Measurements from ENCODE around the gene TTC7B.

TTC7B gene

GRCh38 chr14:90733139-90733808 is 83.0 kb downstream of the TTC7B start:
- TF ChIP-seq, protein P1, sequence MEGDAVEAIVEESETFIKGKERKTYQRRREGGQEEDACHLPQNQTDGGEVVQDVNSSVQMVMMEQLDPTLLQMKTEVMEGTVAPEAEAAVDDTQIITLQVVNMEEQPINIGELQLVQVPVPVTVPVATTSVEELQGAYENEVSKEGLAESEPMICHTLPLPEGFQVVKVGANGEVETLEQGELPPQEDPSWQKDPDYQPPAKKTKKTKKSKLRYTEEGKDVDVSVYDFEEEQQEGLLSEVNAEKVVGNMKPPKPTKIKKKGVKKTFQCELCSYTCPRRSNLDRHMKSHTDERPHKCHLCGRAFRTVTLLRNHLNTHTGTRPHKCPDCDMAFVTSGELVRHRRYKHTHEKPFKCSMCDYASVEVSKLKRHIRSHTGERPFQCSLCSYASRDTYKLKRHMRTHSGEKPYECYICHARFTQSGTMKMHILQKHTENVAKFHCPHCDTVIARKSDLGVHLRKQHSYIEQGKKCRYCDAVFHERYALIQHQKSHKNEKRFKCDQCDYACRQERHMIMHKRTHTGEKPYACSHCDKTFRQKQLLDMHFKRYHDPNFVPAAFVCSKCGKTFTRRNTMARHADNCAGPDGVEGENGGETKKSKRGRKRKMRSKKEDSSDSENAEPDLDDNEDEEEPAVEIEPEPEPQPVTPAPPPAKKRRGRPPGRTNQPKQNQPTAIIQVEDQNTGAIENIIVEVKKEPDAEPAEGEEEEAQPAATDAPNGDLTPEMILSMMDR (IDR thresholded peaks at IDR 0.05; ENCODE audit: poor library complexity, severe bottlenecking): no peak
- Histone ChIP-seq H3K36me3 (ENCODE audit: low read depth) (no peaks in the 10 kb centered on the region; the same call in 1 of the 2 replicates), H3K9me3 (ENCODE audit: severe bottlenecking) (no peaks in the 10 kb centered on the region), H3K27me3 (ENCODE audit: insufficient read depth, poor library complexity, severe bottlenecking) (no peaks in the 10 kb centered on the region), H3K4me3 (ENCODE audit: severe bottlenecking) (no peak overlapping the region), H3K27ac (ENCODE audit: poor library complexity, severe bottlenecking) (no peak overlapping the region), H3K4me1 (ENCODE audit: insufficient read depth, poor library complexity, severe bottlenecking) (no peaks in the 10 kb centered on the region)
- DNase-seq (ENCODE audit: low spot score): no peak
- no peak for ATAC-seq (ENCODE audit: low read depth)

- Histone ChIP-seq H3K4me3 (ENCODE audit: severe bottlenecking) (no peak overlapping the region), H3K27ac (ENCODE audit: poor library complexity, severe bottlenecking) (no peak overlapping the region), H3K36me3 (ENCODE audit: low read depth) (no peaks in the 10 kb centered on the region; the same call in 1 of the 2 replicates), H3K27me3 (ENCODE audit: insufficient read depth, poor library complexity, severe bottlenecking) (no peaks in the 10 kb centered on the region), H3K4me1 (ENCODE audit: insufficient read depth, poor library complexity, severe bottlenecking) (no peaks in the 10 kb centered on the region), H3K9me3 (ENCODE audit: severe bottlenecking) (no peaks in the 10 kb centered on the region)
- ATAC-seq (ENCODE audit: low read depth): no peak
- TF ChIP-seq, protein P1 (IDR thresholded peaks at IDR 0.05; ENCODE audit: poor library complexity, severe bottlenecking): no peak
- no peak for DNase-seq (ENCODE audit: low spot score)
Observed at GRCh38 chr14:90732718-90733117, 83.5 kb downstream of the TTC7B start.

DNA sequence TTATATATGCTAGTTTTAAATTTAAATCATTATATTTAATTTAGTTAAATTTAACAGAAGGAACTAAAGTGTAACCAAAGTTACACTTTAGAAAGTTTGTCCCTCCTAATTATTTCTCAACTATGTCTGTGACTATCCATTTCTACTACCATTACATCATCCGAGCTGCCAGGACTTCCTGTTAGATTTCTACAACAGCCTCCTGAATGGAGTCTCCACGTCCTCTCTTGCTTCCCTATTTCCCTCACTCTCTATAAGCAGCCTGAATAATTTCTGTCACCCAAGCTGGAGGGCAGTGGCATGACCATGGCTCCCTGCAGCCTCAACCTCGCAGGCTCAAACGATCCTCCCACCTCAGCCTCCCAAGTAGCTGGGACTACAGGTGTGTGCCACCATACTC is 84.1 kb downstream of the TTC7B start:
- Histone ChIP-seq H3K27me3 (ENCODE audit: insufficient read depth, poor library complexity, severe bottlenecking) (no peaks in the 10 kb centered on the region), H3K9me3 (ENCODE audit: severe bottlenecking) (no peaks in the 10 kb centered on the region), H3K4me3 (ENCODE audit: severe bottlenecking) (no peak overlapping the region), H3K36me3 (ENCODE audit: low read depth) (no peaks in the 10 kb centered on the region; the same call in 1 of the 2 replicates), H3K27ac (ENCODE audit: poor library complexity, severe bottlenecking) (no peak overlapping the region), H3K4me1 (ENCODE audit: insufficient read depth, poor library complexity, severe bottlenecking) (no peaks in the 10 kb centered on the region)
- TF ChIP-seq, protein P1 (IDR thresholded peaks at IDR 0.05; ENCODE audit: poor library complexity, severe bottlenecking): no peak
- DNase-seq (ENCODE audit: low spot score): no peak
- no peak for ATAC-seq (ENCODE audit: low read depth)

GRCh38 chr14:90731487-90731886 is 84.7 kb downstream of the TTC7B start:
- H3K4me3 ChIP-seq (ENCODE audit: severe bottlenecking): no peak overlapping the region
- H3K27me3 ChIP-seq (ENCODE audit: insufficient read depth, poor library complexity, severe bottlenecking): no peaks in the 10 kb centered on the region
- ATAC-seq (ENCODE audit: low read depth): no peak
- no peak for DNase-seq (ENCODE audit: low spot score)
- H3K27ac ChIP-seq (ENCODE audit: poor library complexity, severe bottlenecking): no peak overlapping the region
- no peaks in the 10 kb centered on the region; the same call in 1 of the 2 replicates for H3K36me3 ChIP-seq (ENCODE audit: low read depth)
- TF ChIP-seq, protein P1 (IDR thresholded peaks at IDR 0.05; ENCODE audit: poor library complexity, severe bottlenecking): no peak
- H3K9me3 ChIP-seq (ENCODE audit: severe bottlenecking): no peaks in the 10 kb centered on the region
- no peaks in the 10 kb centered on the region for H3K4me1 ChIP-seq (ENCODE audit: insufficient read depth, poor library complexity, severe bottlenecking)

GRCh38 chr14:90730206-90730766 is 85.9 kb downstream of the TTC7B start:
- no peaks in the 10 kb centered on the region; the same call in 1 of the 2 replicates for H3K36me3 ChIP-seq (ENCODE audit: low read depth)
- H3K4me1 ChIP-seq (ENCODE audit: insufficient read depth, poor library complexity, severe bottlenecking): no peaks in the 10 kb centered on the region
- TF ChIP-seq, protein P1 (IDR thresholded peaks at IDR 0.05; ENCODE audit: poor library complexity, severe bottlenecking): no peak
- H3K9me3 ChIP-seq (ENCODE audit: severe bottlenecking): no peaks in the 10 kb centered on the region
- no peaks in the 10 kb centered on the region for H3K27me3 ChIP-seq (ENCODE audit: insufficient read depth, poor library complexity, severe bottlenecking)
- H3K27ac ChIP-seq (ENCODE audit: poor library complexity, severe bottlenecking): no peak overlapping the region
- no peak overlapping the region for H3K4me3 ChIP-seq (ENCODE audit: severe bottlenecking)
- no peak for DNase-seq (ENCODE audit: low spot score)
- ATAC-seq (ENCODE audit: low read depth): no peak

All from RWPE2 (cell line).